GM18873 (cell line): ENCODE data around the gene MIA3.

ENCODE experiments used
- ATAC-seq: cut with Tn5 transposase; IDR thresholded peaks from one replicate; pipeline ENCODE4 v1.9.1; 2021; ENCODE audit warnings: mild to moderate bottlenecking, moderate library complexity, moderate number of reproducible peaks; ENCODE audit not compliant: unreplicated experiment, low FRiP score

MIA3 gene

DNA sequence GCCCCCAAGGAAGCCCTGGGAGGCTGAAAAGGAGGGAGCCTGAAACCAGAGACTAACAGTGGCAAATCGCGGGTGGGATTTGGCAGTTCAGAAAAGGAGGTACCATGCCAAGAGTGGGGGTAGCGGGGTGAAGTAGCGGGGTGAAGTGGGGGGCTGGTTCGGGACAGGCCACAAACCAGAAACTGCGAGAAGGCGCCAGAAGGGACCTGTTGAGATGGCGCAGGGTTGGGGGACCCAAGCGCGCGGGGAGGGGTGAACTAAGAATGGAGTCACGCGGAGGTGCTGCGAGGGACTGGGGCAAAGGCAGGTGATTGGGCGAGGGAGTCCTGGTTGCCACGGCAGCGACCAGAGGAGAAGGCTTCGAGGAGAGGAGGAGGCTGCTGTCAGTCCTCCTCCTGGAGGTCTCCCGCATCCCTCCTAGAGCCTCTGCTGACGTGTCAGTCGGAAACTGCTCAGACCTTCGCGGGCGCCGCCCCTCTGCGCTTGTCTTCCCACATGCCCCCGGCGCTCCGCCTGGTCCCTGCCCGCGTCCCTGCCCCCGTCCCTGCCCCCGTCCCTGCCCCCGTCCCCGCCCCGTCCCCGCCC lies 438 bp upstream of the MIA3 start:
- ATAC-seq, result peak; percentile 81

- ATAC-seq, result no peak
Measured at GRCh38 chr1:222618880-222619596, 1.1 kb downstream of the MIA3 start.

DNA sequence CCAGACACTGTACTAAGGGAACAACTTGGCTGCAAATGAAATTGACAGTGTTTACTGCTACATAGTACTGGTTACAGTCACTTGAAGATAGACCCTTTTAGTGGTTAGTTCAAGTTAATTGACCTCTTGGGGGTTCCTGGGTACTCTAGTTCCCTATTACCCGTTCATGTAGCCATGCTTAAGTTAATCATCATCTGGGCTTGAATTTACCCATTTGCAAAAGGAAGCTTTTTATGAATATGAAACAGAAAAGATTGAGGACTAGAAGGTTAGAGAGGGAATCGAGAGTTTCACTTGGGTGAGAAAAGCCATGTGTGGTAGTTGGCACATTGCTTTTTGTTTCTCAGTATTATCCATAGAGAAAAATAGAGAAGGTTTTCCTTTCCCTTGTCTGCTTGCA lies 2.7 kb downstream of the MIA3 start:
- ATAC-seq, result no peak

DNA sequence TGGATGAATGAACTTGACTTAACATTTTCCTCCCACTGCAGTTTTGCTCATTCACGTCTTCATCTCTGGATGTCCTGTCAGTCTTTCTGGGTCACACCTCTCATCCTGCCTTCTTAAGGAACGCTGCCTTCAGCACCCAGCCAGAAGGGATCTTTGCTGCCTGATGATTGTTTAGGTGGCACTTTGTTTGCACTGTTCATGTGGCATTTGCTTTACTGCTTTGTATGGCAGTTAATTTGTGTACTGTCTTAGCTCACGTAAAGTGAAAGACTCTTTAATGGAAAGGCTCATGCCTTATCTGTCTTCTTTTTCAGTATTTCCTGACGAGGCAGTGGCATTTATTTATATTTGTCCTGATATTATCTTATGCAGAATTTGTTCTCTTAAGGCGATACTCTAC lies 4.9 kb downstream of the MIA3 start:
- ATAC-seq, result no peak

DNA sequence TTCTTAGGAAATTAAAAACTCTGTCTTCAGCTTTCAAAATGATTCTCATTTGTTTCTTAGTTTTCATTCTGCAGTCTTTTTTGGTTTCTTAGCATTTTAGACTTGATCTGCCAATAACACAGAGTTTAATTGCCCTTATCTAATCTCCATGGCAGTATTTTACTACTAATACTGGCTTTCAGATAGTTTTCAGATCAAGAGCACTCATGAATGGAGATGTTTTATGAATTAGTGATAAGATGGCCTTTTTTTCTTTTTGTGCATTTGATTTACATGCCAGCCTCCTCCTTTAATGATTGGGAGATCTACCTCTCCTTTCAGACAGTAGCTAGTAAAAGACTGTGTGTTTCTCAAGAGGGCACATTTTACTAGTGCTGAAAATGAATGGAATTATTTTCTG lies 5.6 kb downstream of the MIA3 start:
- ATAC-seq, result no peak

GRCh38 chr1:222624214-222624613 lies 6.3 kb downstream of the MIA3 start:
- ATAC-seq, result no peak

DNA sequence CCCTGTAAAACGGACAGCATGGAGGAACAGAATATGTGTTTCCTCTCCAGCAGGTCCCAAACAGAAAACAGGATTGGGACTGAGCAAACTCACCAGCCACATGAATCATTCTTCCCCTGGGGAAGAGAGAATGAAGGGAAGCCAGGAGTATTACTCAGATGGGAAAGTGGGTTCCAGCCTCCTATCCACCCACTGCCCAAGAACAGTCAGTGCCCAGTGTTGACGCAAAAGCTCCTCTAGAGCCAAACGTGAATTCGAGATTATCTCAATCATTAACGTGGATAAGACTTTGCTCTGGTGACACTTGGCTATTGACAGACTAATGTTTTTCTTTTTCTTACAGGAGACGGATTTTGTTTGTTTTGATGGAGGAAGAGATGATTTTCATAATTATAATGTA lies 9.3 kb downstream of the MIA3 start:
- no peak for ATAC-seq

- ATAC-seq, result no peak
Measured at GRCh38 chr1:222629921-222630535, 12.1 kb downstream of the MIA3 start.

- no peak for ATAC-seq
Measured at GRCh38 chr1:222631611-222632208, 13.8 kb downstream of the MIA3 start.

GRCh38 chr1:222632749-222633148 lies 14.9 kb downstream of the MIA3 start:
- no peak for ATAC-seq

DNA sequence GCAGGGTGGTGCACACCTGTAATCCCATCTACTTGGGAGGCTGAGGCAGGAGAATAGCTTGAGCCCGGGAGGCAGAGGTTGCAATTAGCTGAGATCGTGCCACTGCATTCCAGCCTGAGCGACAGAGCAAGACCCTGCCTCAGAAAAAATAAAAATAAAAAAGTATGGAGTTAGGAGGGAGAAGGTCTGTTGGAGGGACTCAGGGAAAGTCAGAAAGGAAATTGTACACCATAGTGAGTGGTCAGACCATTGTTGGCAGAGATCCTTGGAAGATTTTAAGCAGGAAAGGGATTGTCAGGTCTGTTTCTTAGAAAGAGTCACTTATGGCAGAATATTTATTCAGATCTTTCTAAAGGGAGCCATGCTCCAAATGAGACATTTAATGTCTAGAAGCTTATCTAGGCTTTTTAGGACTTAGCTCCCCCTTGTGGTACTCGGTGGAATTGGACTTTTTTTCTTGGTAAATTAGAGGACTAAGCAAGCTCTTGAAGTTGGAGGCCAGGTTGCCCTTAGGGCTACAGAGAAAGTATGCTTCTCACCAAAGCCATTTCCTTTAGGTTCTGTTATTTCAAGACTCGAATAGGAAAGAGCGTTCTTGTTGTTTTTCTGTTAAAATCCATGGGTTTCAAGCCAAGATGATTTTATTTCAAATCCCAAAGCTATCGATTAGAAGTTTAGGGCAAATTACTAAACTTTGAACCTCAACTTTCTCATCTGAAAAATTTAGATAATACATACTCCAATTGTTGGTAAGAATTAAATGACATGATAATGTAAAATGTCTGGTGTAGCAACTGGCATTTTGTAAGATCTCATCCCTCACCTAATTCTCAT lies 16.5 kb downstream of the MIA3 start:
- no peak for ATAC-seq

DNA sequence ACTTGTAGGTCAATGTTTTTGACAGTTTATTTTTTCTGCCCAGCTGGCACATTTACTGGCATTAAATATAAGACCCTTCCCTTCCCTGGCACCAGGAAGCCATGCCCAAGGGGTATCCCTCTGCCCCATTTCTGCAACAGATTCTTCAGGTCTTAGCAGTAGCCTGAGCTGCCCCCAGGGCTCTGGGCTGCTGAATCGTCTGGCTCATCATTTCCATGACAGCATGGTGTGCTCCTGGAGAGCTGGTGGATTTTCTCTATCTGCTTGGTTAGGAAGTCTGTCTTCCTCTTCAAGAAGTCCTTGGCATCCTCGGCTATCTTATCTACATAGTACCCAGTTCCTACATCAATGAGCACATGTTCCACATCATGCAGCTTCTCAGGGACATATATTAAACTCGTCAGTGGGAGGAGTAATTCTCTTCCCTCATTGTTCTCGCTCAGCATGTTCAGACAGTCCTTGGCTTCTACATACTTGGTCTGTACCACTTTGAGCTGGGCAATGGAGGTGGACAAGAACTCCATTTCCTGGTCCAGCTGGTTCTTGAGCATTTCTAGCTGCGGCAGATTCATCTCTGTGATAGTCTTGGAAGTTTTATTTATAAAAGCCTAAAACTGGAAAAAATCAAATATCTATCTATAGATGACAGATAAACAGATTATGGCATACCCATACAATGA lies 23.5 kb downstream of the MIA3 start:
- ATAC-seq, result no peak

GRCh38 chr1:222642468-222642867 lies 24.6 kb downstream of the MIA3 start:
- ATAC-seq, result no peak

- no peak for ATAC-seq
Measured at GRCh38 chr1:222643606-222643937, 25.7 kb downstream of the MIA3 start.

GRCh38 chr1:222643938-222644635 lies 26.2 kb downstream of the MIA3 start:
- ATAC-seq, result peak; percentile 95

DNA sequence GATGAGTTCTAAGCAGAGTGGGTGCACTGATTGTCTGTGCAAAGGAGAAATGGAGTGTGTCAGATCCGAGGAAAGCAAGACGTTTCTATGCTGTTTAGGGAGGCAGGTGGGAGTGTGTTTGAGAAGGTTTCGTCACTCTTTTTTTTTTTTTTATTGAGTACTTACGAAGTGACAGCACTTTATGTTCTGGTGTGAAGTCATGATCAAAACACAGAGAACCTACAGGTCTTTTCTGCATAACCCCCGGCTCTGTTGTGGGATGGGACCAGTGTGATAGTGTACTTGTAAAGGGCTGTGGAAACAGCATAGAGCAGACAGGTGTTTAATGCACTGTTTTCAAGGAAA lies 26.7 kb downstream of the MIA3 start:
- no peak for ATAC-seq

DNA sequence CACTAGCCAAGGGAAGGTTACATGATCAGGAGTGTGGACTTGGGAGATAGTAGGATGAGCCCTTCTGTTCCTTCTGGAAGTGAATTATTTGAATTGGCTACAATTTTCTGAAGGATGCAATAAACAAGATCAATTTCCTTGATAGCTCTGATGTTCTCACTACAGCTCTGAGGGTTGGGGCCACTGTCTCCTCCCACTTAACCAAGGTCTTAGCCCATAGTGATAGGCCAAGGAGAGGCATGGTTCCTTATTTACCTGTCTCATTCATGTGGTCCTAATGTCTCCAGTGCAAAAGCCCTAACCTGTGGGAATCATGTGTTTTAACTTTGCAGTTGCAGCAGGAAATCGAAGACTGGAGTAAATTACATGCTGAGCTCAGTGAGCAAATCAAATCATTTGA lies 34.8 kb downstream of the MIA3 start:
- no peak for ATAC-seq

DNA sequence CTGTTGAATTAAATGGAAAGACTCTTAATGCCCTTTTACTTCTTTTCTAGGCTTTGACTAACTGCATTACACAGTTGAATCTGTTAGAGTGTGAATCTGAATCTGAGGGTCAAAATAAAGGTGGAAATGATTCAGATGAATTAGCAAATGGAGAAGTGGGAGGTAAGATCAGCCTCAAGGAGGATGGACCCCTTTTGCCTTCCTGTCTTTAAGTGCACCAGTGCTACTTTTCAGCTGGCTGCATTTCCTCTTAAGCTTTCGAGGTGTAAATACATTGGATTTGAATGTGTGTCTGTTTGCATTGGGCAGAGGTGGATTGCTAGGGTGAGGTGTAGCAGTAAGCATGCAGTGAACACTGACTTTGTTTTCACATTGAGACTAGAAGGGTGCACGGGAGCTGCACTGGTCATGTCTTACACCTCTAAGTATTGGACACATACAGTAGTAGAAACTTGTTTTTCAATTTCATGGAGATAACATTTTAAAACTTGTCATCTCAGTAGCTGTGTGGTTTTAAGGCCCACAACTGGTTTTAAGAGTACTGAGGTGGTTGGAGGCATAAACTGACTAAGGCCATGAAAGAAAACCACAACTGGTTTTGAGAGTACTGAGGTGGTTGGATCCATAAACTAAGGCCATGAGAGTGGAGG lies 35.4 kb downstream of the MIA3 start:
- ATAC-seq, result peak; percentile 57

GRCh38 chr1:222654849-222655248 lies 37.0 kb downstream of the MIA3 start:
- ATAC-seq, result peak; percentile 92
